GM21515 (cell line): ENCODE results near the gene GDPD4.

ENCODE experiments used
- ATAC-seq: cut with Tn5 transposase; IDR thresholded peaks from one replicate; pipeline ENCODE4 v1.9.1; 2021; ENCODE audit not compliant: unreplicated experiment

GDPD4 gene

DNA sequence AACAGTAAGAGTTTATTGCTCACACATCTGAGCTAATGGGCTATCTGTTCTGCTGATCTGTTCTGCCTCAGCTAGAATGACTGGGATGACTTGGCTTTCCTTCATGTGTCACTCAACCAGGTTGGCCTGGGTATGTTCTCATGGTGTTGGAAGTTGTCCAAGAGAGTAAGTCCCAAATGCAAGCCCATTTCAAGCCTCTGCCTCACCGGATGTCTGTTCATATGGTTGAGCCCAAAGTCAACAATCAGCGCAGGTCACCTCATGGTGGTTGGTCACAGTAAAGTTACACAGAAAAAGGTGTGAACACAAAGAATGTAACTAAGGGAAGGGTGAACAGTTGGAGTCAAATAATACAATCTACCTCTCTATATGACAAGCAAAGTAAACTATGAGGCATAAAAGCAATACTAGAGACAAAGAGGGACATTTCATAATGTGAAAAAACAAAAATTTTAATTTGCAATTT lies 1.9 kb downstream of the GDPD4 start:
- ATAC-seq: no peak

DNA sequence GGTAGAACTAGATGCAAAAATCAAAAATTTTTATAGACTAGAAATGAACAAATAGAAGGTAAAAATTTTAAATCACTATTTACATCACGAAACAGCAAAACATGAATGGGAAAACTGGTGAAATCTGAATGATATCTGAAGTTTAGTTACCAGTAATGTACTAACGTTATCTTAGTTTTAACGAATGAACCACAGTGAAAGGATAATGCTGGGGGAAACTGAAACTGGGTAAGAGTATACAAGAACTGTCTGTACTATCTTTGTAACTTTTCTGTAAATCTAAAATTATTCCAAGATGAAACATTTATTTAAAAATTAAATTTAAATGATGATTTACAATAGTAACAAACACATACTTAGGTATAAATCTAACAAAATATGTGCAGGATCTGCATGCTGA lies 7.4 kb downstream of the GDPD4 start:
- ATAC-seq: no peak

- ATAC-seq: no peak
These were observed 11.7 kb downstream of the GDPD4 start for GRCh38 chr11:77289737-77290136.

- no peak for ATAC-seq
These were observed 13.7 kb downstream of the GDPD4 start for GRCh38 chr11:77287615-77288273.

- no peak for ATAC-seq
These were observed 14.3 kb downstream of the GDPD4 start for GRCh38 chr11:77287136-77287535.

GRCh38 chr11:77284476-77285468 lies 16.7 kb downstream of the GDPD4 start:
- no peak for ATAC-seq

DNA sequence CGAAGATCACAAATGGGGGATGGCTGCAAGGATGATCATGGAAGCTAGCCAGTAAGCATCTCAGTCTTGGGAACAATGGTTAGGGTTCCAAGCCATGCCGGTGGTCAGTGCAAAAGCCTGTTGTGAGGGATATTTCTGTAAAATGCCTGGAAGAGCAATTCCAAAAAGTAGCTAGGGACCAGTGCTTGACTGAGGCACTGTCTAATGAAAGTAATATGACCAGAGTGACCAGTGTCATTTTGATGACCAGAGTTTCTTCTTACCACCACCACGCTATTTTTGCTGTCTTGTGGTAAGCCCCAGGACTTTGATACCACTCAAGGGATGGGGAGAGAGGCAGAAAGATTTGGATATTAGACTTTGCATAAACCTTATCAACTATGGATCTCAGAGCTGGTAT lies 18.4 kb downstream of the GDPD4 start:
- no peak for ATAC-seq

- ATAC-seq: no peak
These were observed 22.6 kb downstream of the GDPD4 start for GRCh38 chr11:77278595-77279506.

DNA sequence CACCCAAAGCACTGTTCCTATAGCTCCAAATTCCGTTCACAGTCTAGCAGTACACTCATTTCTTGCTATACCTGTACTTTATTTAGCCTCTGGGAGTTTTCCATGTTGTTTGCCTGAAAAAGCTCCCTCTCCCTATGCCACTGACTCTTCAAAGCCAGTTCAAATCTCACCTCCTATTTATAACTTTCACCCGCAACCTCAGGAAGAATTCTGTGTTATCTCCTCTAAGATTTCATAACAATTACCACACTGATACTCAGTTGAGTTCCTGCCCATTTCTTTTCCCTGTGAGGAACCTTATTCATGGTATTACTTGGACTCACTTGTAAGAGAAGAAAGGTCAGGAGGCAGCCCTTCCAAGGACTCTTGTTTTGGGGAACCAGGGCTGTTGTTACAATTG lies 25.2 kb downstream of the GDPD4 start:
- no peak for ATAC-seq

DNA sequence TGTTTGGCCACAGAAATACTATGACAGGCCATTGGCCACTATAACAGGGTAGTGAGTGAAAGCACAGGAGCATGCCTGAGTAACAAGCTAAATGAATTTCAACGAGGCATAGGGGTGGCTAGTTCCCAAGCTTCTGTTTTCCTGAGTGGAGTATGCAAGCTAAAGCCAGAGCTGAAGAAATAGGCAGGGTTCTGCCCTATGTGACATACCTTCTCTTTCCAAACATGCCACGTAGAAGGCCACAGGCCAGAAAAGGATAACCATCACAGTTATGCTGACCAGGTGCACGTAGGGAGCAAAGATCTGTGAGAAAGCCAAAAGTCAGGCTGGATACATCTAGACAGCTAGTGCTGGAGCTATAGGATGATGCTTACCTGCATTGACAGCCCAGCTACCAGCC lies 30.6 kb downstream of the GDPD4 start:
- ATAC-seq: no peak

DNA sequence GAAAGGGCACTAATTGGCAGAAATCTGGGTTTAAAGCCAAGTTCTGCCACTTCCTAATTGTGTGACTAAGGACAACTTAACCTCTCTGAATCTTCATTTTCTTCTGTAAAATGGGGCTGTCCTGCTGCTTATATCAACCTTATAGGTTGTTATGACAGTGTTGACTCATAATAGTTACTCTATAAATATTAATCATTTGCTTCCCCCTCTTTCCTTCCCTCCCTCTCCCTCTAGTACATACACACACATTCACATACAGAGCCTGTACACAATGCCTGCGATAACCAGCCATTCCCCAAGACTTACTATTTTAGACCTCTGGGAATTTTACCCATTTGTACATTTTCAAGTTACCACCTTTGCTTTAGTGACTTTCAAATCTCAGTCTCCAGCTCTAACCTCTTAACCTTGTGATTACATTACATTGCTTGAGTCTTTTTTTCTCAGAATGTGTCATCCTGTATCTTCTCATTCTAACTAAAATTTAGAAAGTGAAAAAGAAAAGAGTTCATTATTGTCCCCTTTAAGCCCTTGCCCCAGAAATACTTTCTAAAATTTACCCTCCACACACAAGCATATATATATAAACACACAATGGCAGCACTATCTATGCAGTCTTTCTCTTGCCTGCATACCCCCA lies 31.9 kb downstream of the GDPD4 start:
- ATAC-seq: no peak

- ATAC-seq: no peak
These were observed 33.5 kb downstream of the GDPD4 start for GRCh38 chr11:77267962-77268361.

DNA sequence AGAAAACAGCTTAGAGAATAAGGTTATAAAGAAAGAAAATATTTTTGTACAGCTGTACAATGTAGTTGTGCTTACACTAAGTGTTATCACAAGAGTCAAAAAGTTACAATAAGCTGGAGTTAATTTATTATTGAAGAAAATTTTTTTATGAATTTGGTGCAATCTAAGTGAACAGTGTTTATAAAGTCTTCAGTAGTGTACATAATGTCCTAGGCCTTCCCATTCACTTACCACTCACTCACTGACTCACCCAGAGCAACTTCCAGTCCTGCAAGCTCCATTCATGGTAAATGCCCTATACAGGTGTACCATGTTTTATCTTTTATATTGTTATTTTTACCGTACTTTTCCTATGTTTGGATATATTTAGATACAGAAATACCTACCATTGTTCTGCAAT lies 34.7 kb downstream of the GDPD4 start:
- no peak for ATAC-seq

DNA sequence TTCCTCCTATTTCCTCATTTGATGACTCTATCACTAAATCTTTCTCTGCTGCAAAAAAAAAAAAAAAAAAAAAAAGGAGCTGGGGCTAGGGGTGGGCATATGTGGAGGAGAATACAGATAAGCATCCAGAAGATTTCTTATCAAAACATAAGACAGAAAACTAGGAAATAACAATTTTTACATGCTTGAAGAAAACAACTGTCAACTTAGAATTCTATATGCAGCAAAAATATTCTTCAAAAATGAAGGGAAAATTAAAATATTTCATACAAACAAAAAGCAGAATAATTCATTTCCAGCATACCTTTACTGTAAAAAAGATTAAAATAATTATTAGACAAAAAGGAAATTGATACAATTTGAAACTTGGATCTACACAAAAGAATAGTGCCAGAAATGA lies 38.7 kb downstream of the GDPD4 start:
- no peak for ATAC-seq

DNA sequence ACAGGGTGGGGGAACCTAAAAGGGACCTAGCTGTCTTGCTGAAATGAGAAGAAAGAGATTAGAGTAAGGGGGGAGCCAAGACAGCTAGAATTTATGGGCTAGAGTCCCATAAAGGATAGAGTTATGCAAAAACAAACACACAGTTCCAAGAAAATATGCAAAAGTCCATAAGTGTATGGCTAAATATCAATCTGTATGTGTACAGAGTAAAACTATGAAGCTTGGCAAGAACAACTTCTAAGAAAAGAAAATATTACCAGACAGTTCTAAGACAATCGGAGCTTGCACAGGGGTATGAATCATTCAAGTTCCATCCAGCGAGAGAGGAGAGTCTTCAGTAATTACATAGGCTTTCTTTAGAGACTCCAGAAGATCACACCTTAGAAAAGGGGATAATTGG lies 41.8 kb downstream of the GDPD4 start:
- ATAC-seq: no peak

DNA sequence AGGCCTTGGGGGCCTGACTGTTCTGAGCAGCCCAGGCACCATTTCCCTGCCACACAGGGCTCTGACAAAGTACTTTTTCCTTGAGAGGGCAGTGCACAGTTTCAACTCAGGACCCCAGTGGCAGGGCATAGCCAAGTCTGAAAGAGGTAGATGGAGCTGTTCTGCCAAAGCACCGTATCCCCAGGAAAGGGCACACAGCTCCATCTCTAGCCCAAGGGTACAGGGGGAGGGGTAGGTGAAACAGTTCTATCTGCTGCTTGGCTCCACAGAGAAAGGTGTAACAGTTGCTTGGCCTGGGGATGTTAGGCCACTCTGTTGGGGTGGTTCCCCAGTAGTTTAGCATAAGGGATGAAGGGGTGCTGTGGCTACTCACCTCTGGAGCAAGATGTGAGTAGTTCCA lies 47.8 kb downstream of the GDPD4 start:
- no peak for ATAC-seq

DNA sequence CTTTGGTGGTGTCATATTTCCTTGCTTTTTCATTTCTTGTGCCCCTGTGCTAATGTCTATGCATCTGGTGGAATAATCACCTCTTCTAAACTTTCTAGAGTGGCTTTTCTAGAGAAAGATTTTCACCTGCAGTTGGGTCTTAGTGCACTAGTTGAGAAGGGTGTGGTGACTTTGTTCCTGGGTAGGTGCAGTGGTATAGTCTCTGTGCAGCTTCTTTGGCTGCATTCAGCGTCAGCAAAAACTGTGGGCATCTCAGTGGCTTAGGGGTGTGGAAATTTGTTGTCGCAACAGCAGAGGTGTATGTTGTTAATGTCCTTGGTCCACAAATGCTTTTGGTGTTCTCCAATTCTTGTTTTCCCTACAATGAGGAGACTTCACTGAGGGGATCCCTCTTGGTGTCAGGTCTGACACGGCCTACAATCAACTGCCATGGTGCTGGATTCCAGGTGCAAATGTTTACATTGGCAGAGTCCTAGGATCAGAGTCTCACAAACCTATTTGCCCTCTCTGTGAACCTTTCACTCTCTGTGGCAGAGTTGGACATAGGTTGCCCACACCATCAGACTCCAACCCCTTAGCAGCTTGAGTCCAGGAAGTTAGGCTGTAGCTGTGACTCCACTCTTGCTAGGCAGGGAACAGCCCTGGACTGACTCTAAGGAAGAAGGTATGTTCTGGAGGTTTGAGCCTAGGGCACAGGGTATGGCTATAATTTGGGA lies 48.8 kb downstream of the GDPD4 start:
- ATAC-seq: no peak

DNA sequence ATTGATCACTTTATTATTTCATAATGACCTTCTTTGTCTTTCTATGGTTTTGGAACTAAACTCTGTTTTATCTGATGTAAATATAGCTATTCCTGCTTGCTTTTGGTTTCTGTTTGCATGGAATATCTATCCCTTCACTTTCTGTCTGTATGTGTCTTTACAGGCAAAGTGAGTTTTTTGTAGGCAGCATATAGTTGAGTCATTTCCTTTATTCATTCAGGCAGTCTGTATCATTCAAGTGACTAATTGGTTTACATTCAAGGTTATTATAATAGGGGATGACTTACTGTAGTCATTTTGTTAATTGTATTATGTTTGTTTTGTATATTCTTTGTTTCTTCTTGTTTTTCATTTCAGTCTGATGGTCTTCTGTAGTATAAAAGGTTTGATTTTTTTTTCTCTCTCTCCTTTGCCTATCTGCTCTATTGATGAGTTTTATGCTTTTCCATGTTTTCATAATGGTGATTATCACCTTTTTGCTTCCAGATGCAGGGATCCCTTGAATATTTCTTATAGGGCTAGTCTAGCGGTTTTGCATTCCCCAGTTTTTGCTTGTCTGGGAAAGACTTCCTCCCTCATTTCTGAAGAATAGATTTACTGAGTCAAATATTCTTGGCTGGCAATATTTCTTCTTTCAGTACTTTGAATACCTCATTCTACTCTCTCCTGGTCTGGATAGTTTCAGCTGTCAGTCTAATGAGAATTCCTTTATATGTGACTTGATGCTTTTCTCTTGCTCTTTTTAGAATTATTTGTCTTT lies 50.4 kb downstream of the GDPD4 start:
- ATAC-seq: no peak

GRCh38 chr11:77249427-77249826 lies 52.1 kb downstream of the GDPD4 start:
- no peak for ATAC-seq
